ENCODE measurements around the gene EEF1A2. TPM values are rescaled to one million over a fixed set of nuclear protein-coding genes. Genes with fewer than 3 reads are reported as not detected.
A peak's percentile ranks its signal among the peaks of the same experiment; 100 is the strongest.

The EEF1A2 gene
- total RNA-seq, 1 donor from 2014 or later, result 55.3 TPM

DNA sequence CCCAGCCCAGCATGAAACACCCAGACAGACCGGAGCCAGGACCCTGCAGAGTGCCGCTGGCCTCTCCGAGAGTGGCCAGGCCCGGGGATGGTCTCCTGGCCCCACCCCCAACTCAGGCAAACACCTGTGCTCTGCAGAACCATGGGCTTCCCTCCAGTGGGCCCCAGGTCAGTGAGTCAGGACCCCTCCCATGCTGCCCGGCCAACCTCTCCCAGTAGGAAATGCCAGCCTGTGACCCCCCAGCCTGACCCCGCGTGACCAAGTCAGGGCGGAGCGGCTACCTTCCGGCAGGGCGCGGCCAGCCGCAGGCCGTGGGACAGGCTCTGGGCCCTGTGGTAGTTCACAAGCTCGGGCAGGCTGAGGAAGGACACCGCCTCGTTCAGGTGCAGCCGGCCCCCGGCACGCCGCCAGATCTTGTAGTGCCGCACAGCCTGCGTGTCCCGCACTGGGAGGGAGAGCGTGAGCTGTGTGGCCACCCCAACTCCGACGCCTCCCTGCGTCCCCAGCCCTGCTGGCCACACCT is 35.0 kb upstream of the EEF1A2 start:
- Mint-ChIP-seq H3K9me3 (ENCODE audit: unreplicated experiment) (peaks cover 4% of the 10 kb centered on the region), H3K27ac (ENCODE audit: unreplicated experiment) (no peak overlapping the region), H3K36me3 (ENCODE audit: unreplicated experiment) (no peaks in the 10 kb centered on the region), H3K27me3 (ENCODE audit: unreplicated experiment) (peaks cover 7% of the 10 kb centered on the region), H3K4me1 (ENCODE audit: low read depth, unreplicated experiment) (peaks cover 11% of the 10 kb centered on the region), H3K4me3 (ENCODE audit: unreplicated experiment) (no peak overlapping the region)
- TF ChIP-seq, protein P1, sequence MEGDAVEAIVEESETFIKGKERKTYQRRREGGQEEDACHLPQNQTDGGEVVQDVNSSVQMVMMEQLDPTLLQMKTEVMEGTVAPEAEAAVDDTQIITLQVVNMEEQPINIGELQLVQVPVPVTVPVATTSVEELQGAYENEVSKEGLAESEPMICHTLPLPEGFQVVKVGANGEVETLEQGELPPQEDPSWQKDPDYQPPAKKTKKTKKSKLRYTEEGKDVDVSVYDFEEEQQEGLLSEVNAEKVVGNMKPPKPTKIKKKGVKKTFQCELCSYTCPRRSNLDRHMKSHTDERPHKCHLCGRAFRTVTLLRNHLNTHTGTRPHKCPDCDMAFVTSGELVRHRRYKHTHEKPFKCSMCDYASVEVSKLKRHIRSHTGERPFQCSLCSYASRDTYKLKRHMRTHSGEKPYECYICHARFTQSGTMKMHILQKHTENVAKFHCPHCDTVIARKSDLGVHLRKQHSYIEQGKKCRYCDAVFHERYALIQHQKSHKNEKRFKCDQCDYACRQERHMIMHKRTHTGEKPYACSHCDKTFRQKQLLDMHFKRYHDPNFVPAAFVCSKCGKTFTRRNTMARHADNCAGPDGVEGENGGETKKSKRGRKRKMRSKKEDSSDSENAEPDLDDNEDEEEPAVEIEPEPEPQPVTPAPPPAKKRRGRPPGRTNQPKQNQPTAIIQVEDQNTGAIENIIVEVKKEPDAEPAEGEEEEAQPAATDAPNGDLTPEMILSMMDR (IDR thresholded peaks at IDR 0.05; ENCODE audit: partially characterized antibody, unreplicated experiment), result no peak
- DNase-seq, result peak; percentile 27

DNA sequence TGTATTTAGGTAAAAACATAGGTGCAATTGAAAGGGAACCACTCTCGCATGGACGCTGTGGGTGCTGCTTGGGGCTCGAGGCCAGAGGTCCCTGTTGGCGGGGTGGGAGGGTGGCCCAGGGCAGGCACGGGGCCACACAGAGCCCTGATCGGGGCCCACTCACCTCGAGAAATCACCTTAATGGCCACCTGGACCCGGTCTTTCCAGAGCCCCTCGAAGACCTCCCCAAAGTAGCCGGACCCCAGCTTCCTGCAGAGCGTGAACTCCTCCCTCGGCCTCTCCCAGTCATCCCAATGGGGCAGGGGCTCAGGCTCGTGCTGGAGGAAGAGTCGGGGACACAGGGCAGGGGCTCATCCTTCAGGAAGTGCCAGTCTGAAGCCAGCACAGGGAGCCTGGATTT is 34.5 kb upstream of the EEF1A2 start:
- H3K36me3 Mint-ChIP-seq (ENCODE audit: unreplicated experiment), result no peaks in the 10 kb centered on the region
- peaks cover 15% of the 10 kb centered on the region for H3K4me1 Mint-ChIP-seq (ENCODE audit: low read depth, unreplicated experiment)
- no peak overlapping the region for H3K27ac Mint-ChIP-seq (ENCODE audit: unreplicated experiment)
- H3K4me3 Mint-ChIP-seq (ENCODE audit: unreplicated experiment), result no peak overlapping the region
- TF ChIP-seq, protein P1 (IDR thresholded peaks at IDR 0.05; ENCODE audit: partially characterized antibody, unreplicated experiment), result no peak
- DNase-seq, result no peak
- peaks cover 10% of the 10 kb centered on the region for H3K27me3 Mint-ChIP-seq (ENCODE audit: unreplicated experiment)
- peaks cover 4% of the 10 kb centered on the region for H3K9me3 Mint-ChIP-seq (ENCODE audit: unreplicated experiment)

DNA sequence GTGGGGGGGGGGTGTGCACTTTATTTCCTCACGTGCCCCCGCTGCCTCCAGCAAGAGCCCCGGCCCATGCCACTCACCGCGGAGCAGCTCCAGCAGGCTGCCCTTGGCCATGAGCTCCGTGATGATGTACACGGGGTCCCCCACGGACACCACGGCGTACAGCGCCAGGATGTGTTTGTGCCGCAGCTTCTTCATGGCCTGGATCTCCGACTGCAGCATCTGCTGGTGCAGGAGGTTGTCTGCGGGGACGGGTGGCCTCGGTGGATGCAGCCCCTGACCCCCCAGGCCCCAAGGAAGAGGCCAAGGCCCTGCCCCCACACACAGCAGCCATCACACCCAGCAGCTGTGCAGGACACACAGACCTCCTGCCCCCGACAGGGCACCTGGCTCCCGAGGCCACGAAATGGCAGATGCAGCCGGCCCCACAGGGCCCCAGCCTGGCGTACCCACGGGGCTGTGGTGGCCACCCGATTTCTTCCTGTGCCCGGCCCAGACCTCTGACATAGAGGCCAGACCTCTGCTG is 33.6 kb upstream of the EEF1A2 start:
- H3K4me3 Mint-ChIP-seq (ENCODE audit: unreplicated experiment), result no peak overlapping the region
- H3K4me1 Mint-ChIP-seq (ENCODE audit: low read depth, unreplicated experiment), result peaks cover 15% of the 10 kb centered on the region
- H3K9me3 Mint-ChIP-seq (ENCODE audit: unreplicated experiment), result peaks cover 4% of the 10 kb centered on the region
- H3K27ac Mint-ChIP-seq (ENCODE audit: unreplicated experiment), result no peak overlapping the region
- TF ChIP-seq, protein P1 (IDR thresholded peaks at IDR 0.05; ENCODE audit: partially characterized antibody, unreplicated experiment), result no peak
- DNase-seq, result peak; percentile 25
- peaks cover 10% of the 10 kb centered on the region for H3K27me3 Mint-ChIP-seq (ENCODE audit: unreplicated experiment)
- no peaks in the 10 kb centered on the region for H3K36me3 Mint-ChIP-seq (ENCODE audit: unreplicated experiment)

DNA sequence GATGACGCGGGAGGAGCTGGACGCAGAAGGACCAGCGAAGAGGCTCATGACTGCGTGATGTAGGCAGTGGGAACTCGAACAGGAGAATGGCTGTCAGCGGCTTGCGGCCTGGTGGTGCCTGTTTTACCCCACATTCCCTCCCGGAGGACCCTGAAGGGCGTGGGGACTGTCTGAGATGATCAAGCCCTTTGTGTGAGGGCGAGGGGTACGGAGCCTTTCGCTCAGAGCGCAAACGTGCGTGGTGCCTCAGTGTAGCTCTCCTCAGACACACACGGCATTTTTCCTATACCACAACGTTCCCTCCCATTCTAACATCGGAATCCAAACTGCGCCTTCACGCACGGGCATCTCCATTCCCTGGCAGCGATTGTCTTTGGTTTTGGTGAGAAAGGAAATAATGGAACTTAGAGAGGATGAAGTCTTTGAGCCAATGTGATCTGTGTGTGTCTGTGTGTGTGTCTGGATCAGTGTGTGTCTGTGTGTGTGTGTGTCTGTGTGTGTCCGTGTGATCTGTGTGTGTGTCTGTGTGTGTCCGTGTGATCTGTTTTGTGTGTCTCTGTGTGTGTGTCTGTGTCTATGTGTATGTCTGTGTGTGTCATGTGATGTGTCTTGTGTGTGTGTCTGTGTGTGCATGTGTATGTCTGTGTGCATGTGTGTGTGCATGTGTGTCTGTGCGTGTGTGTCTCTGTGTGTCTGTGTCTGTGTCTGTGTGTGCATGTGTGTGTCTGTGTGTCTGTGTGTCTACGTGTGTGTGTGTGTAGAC is 33.0 kb upstream of the EEF1A2 start:
- TF ChIP-seq, protein P1 (IDR thresholded peaks at IDR 0.05; ENCODE audit: partially characterized antibody, unreplicated experiment), result no peak
- peaks cover 12% of the 10 kb centered on the region for H3K27me3 Mint-ChIP-seq (ENCODE audit: unreplicated experiment)
- peaks cover 4% of the 10 kb centered on the region for H3K9me3 Mint-ChIP-seq (ENCODE audit: unreplicated experiment)
- DNase-seq, result no peak
- no peaks in the 10 kb centered on the region for H3K36me3 Mint-ChIP-seq (ENCODE audit: unreplicated experiment)
- H3K27ac Mint-ChIP-seq (ENCODE audit: unreplicated experiment), result peak overlapping the region; percentile 22
- H3K4me1 Mint-ChIP-seq (ENCODE audit: low read depth, unreplicated experiment), result peaks cover 15% of the 10 kb centered on the region
- peak overlapping the region; percentile 21 for H3K4me3 Mint-ChIP-seq (ENCODE audit: unreplicated experiment)

DNA sequence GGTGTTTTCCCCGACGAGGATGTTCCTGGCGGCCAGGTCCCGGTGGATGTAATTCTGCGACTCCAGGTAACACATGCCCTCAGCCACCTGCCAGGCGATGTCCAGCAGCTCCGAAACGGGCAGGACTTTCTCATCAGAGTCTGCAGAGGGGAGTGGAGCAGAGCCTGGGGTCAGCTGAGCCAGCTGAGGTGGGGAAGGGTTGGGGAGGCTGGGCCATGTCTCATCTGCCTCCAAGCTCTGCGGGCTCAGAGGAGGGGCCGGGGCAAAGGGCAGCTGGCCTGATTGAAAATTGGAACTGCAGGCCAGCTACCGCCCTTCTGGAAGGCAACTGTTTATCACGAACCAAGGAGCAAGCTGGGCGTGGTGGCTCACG is 31.9 kb upstream of the EEF1A2 start:
- TF ChIP-seq, protein P1 (IDR thresholded peaks at IDR 0.05; ENCODE audit: partially characterized antibody, unreplicated experiment), result no peak
- peaks cover 4% of the 10 kb centered on the region for H3K9me3 Mint-ChIP-seq (ENCODE audit: unreplicated experiment)
- H3K4me3 Mint-ChIP-seq (ENCODE audit: unreplicated experiment), result no peak overlapping the region
- no peaks in the 10 kb centered on the region for H3K36me3 Mint-ChIP-seq (ENCODE audit: unreplicated experiment)
- no peak overlapping the region for H3K27ac Mint-ChIP-seq (ENCODE audit: unreplicated experiment)
- DNase-seq, result peak; percentile 19
- H3K4me1 Mint-ChIP-seq (ENCODE audit: low read depth, unreplicated experiment), result peaks cover 13% of the 10 kb centered on the region
- peaks cover 9% of the 10 kb centered on the region for H3K27me3 Mint-ChIP-seq (ENCODE audit: unreplicated experiment)

Data from glutamatergic neuron (in vitro differentiated cells).